Activated B cell treated with CpG ODN at 0.5 μM for 24 hours (primary cell): ENCODE data around the gene CROT. TPM values are rescaled to one million over a fixed set of nuclear protein-coding genes. Genes with fewer than 3 reads are reported as not detected.

Source experiments
- ATAC-seq: fragments of 200-7000 bp; cut with Tn5 transposase; one replicate; pipeline ENCODE4 v1.10.0; 2021; ENCODE audit warnings: low read depth, mild to moderate bottlenecking, moderate library complexity
- CTCF ChIA-PET: fragments of 350-600 bp; sonication (Branson Sonifier 250); formaldehyde crosslinking; loops from one replicate; lab custom pipeline; 2021; ENCODE audit warnings: antibody characterized with exemption; lab: Charles Lee
- POLR2A ChIA-PET: fragments of 350-600 bp; sonication (Branson Sonifier 250); formaldehyde crosslinking; loops from one replicate; lab custom pipeline; 2021; ENCODE audit warnings: antibody characterized with exemption; lab: Charles Lee
- DNase-seq: peaks from one replicate; pipeline ENCODE4 v3.0.0; 2022
- H3K27ac Mint-ChIP-seq: one replicate; pipeline ENCODE4 v1.8.0; 2020; ENCODE audit warnings: mixed read lengths
- H3K27me3 Mint-ChIP-seq: one replicate; pipeline ENCODE4 v1.8.0; 2021; ENCODE audit warnings: mixed read lengths
- H3K36me3 Mint-ChIP-seq: one replicate; pipeline ENCODE4 v1.8.0; 2021; ENCODE audit warnings: low read depth, mixed read lengths
- H3K4me1 Mint-ChIP-seq: one replicate; pipeline ENCODE4 v1.8.0; 2021; ENCODE audit warnings: mixed read lengths
- H3K4me3 Mint-ChIP-seq: one replicate; pipeline ENCODE4 v1.8.0; 2020; ENCODE audit warnings: mild to moderate bottlenecking, mixed read lengths
- H3K9me3 Mint-ChIP-seq: one replicate; pipeline ENCODE4 v1.8.0; 2020; ENCODE audit warnings: mixed read lengths
- intact Hi-C: fragments of 100-400 bp; cut with micrococcal nuclease; formaldehyde crosslinking; loops from one replicate; pipeline ENCODE4 v1.15.1; 2024
- total RNA-seq: library from RNA; stranded (reverse); gene quantifications from 2 replicates; pipeline ENCODE4 v1.2.3, GENCODE V29; 2022
- TF ChIP-seq, protein P1 (sequence below): fragments of 200-600 bp; IDR thresholded peaks from one replicate; pipeline ENCODE4 v1.8.0; 2022; ENCODE audit warnings: antibody characterized with exemption, mild to moderate bottlenecking

CROT gene
- total RNA-seq, 1 donor from 2014 or later = 9.2 TPM

DNA sequence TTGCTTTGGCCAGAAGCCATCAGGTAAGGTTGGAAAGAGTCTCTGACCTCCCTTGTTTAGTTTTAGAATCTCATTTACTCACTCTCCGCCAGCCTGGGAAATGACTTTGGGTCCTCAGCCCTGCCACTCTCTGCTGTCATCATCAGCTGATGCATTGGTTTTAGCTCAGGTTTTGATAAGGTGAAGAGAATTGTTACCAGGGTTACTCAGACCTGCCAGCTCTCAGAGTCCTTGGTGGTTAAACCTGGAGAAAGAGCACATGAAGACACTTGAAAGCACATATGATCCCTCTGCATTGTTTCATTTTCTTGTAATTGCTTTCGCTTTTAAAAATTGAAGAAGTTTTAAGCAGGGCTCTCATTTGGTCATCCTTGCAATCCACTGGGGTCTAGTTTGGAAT is 4.0 kb upstream of the CROT start:
- intact Hi-C loops = no loop called here
- H3K27ac Mint-ChIP-seq = no peak overlapping the region
- H3K4me1 Mint-ChIP-seq = peaks cover 25% of the 10 kb centered on the region
- no peaks in the 10 kb centered on the region for H3K27me3 Mint-ChIP-seq
- ChIA-PET POLR2A (no interaction called here), CTCF (no interaction called here)
- H3K4me3 Mint-ChIP-seq = no peak overlapping the region
- DNase-seq = no peak
- no peak for ATAC-seq
- peaks cover 34% of the 10 kb centered on the region for H3K36me3 Mint-ChIP-seq
- TF ChIP-seq, protein P1, sequence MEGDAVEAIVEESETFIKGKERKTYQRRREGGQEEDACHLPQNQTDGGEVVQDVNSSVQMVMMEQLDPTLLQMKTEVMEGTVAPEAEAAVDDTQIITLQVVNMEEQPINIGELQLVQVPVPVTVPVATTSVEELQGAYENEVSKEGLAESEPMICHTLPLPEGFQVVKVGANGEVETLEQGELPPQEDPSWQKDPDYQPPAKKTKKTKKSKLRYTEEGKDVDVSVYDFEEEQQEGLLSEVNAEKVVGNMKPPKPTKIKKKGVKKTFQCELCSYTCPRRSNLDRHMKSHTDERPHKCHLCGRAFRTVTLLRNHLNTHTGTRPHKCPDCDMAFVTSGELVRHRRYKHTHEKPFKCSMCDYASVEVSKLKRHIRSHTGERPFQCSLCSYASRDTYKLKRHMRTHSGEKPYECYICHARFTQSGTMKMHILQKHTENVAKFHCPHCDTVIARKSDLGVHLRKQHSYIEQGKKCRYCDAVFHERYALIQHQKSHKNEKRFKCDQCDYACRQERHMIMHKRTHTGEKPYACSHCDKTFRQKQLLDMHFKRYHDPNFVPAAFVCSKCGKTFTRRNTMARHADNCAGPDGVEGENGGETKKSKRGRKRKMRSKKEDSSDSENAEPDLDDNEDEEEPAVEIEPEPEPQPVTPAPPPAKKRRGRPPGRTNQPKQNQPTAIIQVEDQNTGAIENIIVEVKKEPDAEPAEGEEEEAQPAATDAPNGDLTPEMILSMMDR = no peak
- no peaks in the 10 kb centered on the region for H3K9me3 Mint-ChIP-seq

DNA sequence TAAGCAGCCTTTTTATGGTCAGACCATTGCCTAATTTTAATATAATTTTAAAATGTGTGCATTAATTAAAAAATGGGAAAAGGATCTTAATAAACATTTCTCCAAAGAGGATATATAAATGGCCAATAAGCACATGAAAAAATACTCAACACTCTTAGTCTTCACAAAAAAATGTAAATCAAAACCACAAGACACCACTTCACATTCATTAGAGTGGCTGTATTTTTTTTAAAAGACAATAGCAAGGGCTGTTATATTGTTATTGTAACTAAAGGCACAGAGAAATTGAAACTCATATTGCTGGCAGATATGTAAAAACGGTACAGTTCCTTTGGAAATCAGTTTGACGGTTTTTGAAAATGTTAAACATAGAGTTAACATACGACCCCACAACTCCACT is 3.2 kb upstream of the CROT start:
- DNase-seq (no peak), ATAC-seq (no peak)
- intact Hi-C loops = no loop called here
- no peak overlapping the region for H3K4me3 Mint-ChIP-seq
- no peak overlapping the region for H3K27ac Mint-ChIP-seq
- peaks cover 25% of the 10 kb centered on the region for H3K4me1 Mint-ChIP-seq
- TF ChIP-seq, protein P1 = no peak
- no peaks in the 10 kb centered on the region for H3K27me3 Mint-ChIP-seq
- H3K9me3 Mint-ChIP-seq = no peaks in the 10 kb centered on the region
- peaks cover 29% of the 10 kb centered on the region for H3K36me3 Mint-ChIP-seq
- POLR2A ChIA-PET = no interaction called here
- CTCF ChIA-PET = no interaction called here

DNA sequence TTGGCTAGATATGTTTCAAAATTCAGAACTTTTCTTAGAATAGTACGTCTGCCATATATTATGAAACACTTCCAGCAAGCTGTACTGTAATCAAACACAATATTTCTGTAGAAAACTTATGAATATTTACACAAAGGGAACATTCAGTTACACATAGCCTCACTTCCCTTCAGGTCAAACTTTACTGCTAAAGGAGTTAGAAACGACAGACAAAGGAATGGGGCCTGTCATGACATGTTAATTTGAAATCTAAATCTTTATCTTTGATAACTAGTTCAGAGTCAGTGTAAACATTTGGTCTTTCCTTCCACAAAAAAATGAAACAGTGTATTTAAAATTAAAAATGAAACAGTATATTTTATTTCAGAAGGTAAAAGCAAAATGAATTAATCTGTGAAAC is 1.0 kb upstream of the CROT start:
- no peak for ATAC-seq

DNA sequence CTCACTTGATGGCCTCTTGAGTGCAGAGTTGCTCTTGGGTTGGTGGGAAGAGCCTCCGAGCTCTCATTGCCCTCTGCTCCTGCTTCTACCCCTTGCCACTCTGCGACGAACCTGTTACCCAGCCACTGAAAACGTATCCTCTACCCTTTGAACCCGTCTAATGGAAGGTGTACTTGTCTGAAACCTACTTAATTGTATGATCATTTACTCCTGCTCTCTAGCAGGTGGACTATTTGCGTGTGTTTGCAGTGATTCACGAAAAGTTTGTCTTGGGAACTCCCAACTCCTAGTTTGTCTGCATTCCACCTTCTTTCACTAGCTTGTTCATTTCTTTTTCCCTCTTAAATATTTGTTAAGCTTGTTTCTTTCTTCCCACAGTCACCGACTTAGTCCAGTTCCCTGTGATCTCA is 503 bp downstream of the CROT start:
- H3K4me3 Mint-ChIP-seq = peak overlapping the region; percentile 96
- peak overlapping the region; percentile 96 for H3K27ac Mint-ChIP-seq
- peaks cover 25% of the 10 kb centered on the region for H3K4me1 Mint-ChIP-seq
- ChIA-PET CTCF (interaction anchor here (1.5 to 1.7 kb wide), 2 partner anchors 21 to 34 kb away, joined by 3 to 8 read pairs; no protein-coding TSS in a partner anchor), POLR2A (interaction anchor here (0.5 to 2.3 kb wide), 4 partner anchors 73 to 193 kb away, joined by 3 to 11 read pairs (median 6); partner anchors contain the start of genes DMTF1 and TMEM243)
- no peaks in the 10 kb centered on the region for H3K27me3 Mint-ChIP-seq
- peaks cover 31% of the 10 kb centered on the region for H3K36me3 Mint-ChIP-seq
- intact Hi-C loops = loop anchor here (1.0 to 2.0 kb wide), 10 partner anchors 33 to 873 kb away; partner anchors contain the start of genes DBF4, DMTF1, ELAPOR2 and RUNDC3B
- DNase-seq (no peak), ATAC-seq (peak; percentile 2)
- TF ChIP-seq, protein P1 = no peak
- H3K9me3 Mint-ChIP-seq = no peaks in the 10 kb centered on the region

More for the DNA sequence above, 1.0 kb upstream of the CROT start:
- Mint-ChIP-seq H3K27ac (peak overlapping the region; percentile 96), H3K4me3 (peak overlapping the region; percentile 96), H3K4me1 (peaks cover 25% of the 10 kb centered on the region), H3K36me3 (peaks cover 25% of the 10 kb centered on the region), H3K27me3 (no peaks in the 10 kb centered on the region), H3K9me3 (no peaks in the 10 kb centered on the region)
- intact Hi-C loops = loop anchor here (2.0 kb wide), 4 partner anchors 32 to 874 kb away; partner anchors contain the start of genes DMTF1 and ELAPOR2
- ChIA-PET POLR2A (interaction anchor here (1.7 to 2.3 kb wide), 3 partner anchors 124 to 255 kb away, joined by 6 to 11 read pairs (median 7); partner anchors contain the start of genes DMTF1 and TMEM243), CTCF (interaction anchor here (1.7 kb wide), 1 partner anchor 32 kb away, joined by 8 read pairs; no protein-coding TSS in a partner anchor)
- TF ChIP-seq, protein P1 = no peak
- no peak for DNase-seq

DNA sequence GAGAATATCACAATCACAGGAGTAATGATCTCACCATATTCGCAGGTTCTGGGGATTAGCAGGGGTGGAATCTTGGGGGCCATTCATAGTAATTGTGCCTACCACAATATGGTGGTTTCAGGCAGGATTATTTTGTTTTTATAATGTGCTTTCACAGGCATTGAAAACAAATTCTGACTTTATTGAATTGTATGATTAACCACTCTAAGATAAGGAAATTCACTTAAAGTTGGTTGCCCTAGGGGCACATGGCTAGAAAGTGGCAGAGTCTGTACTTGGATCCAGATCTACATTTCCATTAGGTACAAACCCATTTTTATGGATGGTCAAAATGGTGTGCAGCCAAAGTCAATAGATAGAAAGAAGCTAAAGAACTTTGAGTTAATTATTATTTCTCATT is 1.7 kb downstream of the CROT start:
- peaks cover 23% of the 10 kb centered on the region for H3K36me3 Mint-ChIP-seq
- intact Hi-C loops = no loop called here
- TF ChIP-seq, protein P1 = no peak
- POLR2A ChIA-PET = no interaction called here
- no peak for DNase-seq
- H3K9me3 Mint-ChIP-seq = no peaks in the 10 kb centered on the region
- H3K4me1 Mint-ChIP-seq = peaks cover 25% of the 10 kb centered on the region
- CTCF ChIA-PET = no interaction called here
- no peak for ATAC-seq
- no peaks in the 10 kb centered on the region for H3K27me3 Mint-ChIP-seq
- H3K4me3 Mint-ChIP-seq = no peak overlapping the region
- H3K27ac Mint-ChIP-seq = no peak overlapping the region
